Measurements from ENCODE around the gene POLR1D. TPM values are rescaled to one million over a fixed set of nuclear protein-coding genes. Genes with fewer than 3 reads are reported as not detected.

Gene POLR1D
- total and polyA plus RNA-seq, 4 donors, result 31.4 to 45.0 (median 33.6) TPM

GRCh38 chr13:27638001-27638400 is 16.3 kb downstream of the POLR1D start:
- peaks cover 1 to 18% (median 7%) of the 10 kb centered on the region in 4 donors for H3K4me1 ChIP-seq (ENCODE audit: control insufficient read depth in 4 of 4, insufficient read depth in 4 of 4, low read length in 3 of 4)
- no peaks in the 10 kb centered on the region for H3K27me3 ChIP-seq (ENCODE audit: control insufficient read depth in 4 of 4, insufficient read depth in 4 of 4, low read length in 3 of 4)
- H3K27ac ChIP-seq (ENCODE audit: low read depth in 1 of 2, low read length in 2 of 2), result no peak overlapping the region
- H3K9ac ChIP-seq (ENCODE audit: low read depth in 1 of 2, low read length in 2 of 2), result no peak overlapping the region
- H3K4me3 ChIP-seq (ENCODE audit: low read depth in 1 of 3, low read length in 3 of 3), result no peak overlapping the region
- H3K9me3 ChIP-seq (ENCODE audit: control insufficient read depth in 4 of 4, low read length in 3 of 4), result no peaks in the 10 kb centered on the region
- WGBS, result 98% methylated on average over 1 of the region's 1 CpG
- TF ChIP-seq FOXA2 (IDR thresholded peaks at IDR 0.05) (no peak), ATF3 (IDR thresholded peaks at IDR 0.05) (no peak), JUND (IDR thresholded peaks at IDR 0.05) (no peak), NR2F2 (IDR thresholded peaks at IDR 0.05) (no peak), YY1 (IDR thresholded peaks at IDR 0.05) (no peak)
- TF ChIP-seq, protein P1, sequence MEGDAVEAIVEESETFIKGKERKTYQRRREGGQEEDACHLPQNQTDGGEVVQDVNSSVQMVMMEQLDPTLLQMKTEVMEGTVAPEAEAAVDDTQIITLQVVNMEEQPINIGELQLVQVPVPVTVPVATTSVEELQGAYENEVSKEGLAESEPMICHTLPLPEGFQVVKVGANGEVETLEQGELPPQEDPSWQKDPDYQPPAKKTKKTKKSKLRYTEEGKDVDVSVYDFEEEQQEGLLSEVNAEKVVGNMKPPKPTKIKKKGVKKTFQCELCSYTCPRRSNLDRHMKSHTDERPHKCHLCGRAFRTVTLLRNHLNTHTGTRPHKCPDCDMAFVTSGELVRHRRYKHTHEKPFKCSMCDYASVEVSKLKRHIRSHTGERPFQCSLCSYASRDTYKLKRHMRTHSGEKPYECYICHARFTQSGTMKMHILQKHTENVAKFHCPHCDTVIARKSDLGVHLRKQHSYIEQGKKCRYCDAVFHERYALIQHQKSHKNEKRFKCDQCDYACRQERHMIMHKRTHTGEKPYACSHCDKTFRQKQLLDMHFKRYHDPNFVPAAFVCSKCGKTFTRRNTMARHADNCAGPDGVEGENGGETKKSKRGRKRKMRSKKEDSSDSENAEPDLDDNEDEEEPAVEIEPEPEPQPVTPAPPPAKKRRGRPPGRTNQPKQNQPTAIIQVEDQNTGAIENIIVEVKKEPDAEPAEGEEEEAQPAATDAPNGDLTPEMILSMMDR (IDR thresholded peaks at IDR 0.05; ENCODE audit: low read depth, low read length, missing input control), result no peak
- no peaks in the 10 kb centered on the region for H3K36me3 ChIP-seq (ENCODE audit: control insufficient read depth in 4 of 4, insufficient read depth in 3 of 4, low read depth in 1 of 4, low read length in 3 of 4)
- DNase-seq (ENCODE audit: low spot score), result no peak

DNA sequence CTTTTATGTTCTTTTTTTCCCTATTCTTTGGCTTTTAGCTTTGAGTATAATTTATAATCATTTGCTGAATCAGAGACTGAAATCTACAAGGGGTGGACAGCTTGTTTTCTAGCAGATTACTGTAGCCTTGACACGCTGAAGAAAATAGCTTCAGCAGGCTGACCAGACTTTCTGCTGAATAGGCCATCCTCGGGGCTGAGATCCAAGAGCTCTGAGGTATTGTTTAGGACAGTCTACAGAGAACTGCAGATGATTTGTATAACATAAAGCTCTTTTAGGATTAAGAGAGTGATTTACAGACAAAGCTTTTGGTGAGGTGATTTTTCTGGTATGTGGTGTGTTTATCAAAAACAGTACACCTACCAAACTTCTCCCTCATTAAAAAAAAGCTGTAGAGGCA is 16.8 kb downstream of the POLR1D start:
- no peak overlapping the region for H3K4me3 ChIP-seq (ENCODE audit: low read depth in 1 of 3, low read length in 3 of 3)
- H3K9ac ChIP-seq (ENCODE audit: low read depth in 1 of 2, low read length in 2 of 2), result no peak overlapping the region
- H3K27me3 ChIP-seq (ENCODE audit: control insufficient read depth in 4 of 4, insufficient read depth in 4 of 4, low read length in 3 of 4), result no peaks in the 10 kb centered on the region
- H3K9me3 ChIP-seq (ENCODE audit: control insufficient read depth in 4 of 4, low read length in 3 of 4), result no peaks in the 10 kb centered on the region
- 78% methylated on average over 2 of the region's 2 CpGs for WGBS
- no peaks in the 10 kb centered on the region for H3K36me3 ChIP-seq (ENCODE audit: control insufficient read depth in 4 of 4, insufficient read depth in 3 of 4, low read depth in 1 of 4, low read length in 3 of 4)
- no peak for DNase-seq (ENCODE audit: low spot score)
- peaks cover 1 to 18% (median 7%) of the 10 kb centered on the region in 4 donors for H3K4me1 ChIP-seq (ENCODE audit: control insufficient read depth in 4 of 4, insufficient read depth in 4 of 4, low read length in 3 of 4)
- TF ChIP-seq GABPA (IDR thresholded peaks at IDR 0.05 in 1 of 2, conservative IDR thresholded peaks at IDR 0.05 in 1 of 2) (no peak), ZBTB33 (IDR thresholded peaks at IDR 0.05) (no peak), FOXA2 (IDR thresholded peaks at IDR 0.05) (no peak), YY1 (IDR thresholded peaks at IDR 0.05) (no peak), REST (IDR thresholded peaks at IDR 0.05) (no peak), ATF3 (IDR thresholded peaks at IDR 0.05) (no peak), NR2F2 (IDR thresholded peaks at IDR 0.05) (no peak), HNF4G (IDR thresholded peaks at IDR 0.05) (no peak), RXRA (IDR thresholded peaks at IDR 0.05) (no peak), HNF4A (conservative IDR thresholded peaks at IDR 0.05) (no peak), SP1 (IDR thresholded peaks at IDR 0.05) (no peak), MAX (IDR thresholded peaks at IDR 0.05) (no peak), JUND (IDR thresholded peaks at IDR 0.05) (no peak), TAF1 (conservative IDR thresholded peaks at IDR 0.05) (no peak), FOXA1 (IDR thresholded peaks at IDR 0.05) (no peak)
- TF ChIP-seq, protein P1 (IDR thresholded peaks at IDR 0.05; ENCODE audit: low read depth, low read length, missing input control), result no peak
- no peak overlapping the region for H3K27ac ChIP-seq (ENCODE audit: low read depth in 1 of 2, low read length in 2 of 2)
